ENCODE data around the gene CDH24. TPM values are rescaled to one million over a fixed set of nuclear protein-coding genes. Genes with fewer than 3 reads are reported as not detected.

Gene CDH24
- total and polyA plus RNA-seq, 12 donors = 0.57 to 9.1 (median 1.6) TPM

- no peak for ATAC-seq
- Histone ChIP-seq H3K27me3 (no peaks in the 10 kb centered on the region), H3K4me3 (no peak overlapping the region), H3K9me3 (no peaks in the 10 kb centered on the region), H3K4me1 (peaks cover 0 to 27% (median 7%) of the 10 kb centered on the region in 9 donors), H3K36me3 (peaks cover 0 to 65% (median 9%) of the 10 kb centered on the region in 9 donors), H3K27ac (no peak overlapping the region)
- 73% methylated on average over 7 of the region's 7 CpGs for WGBS, 2 donors
- intact Hi-C loops (cut with DNase I) = no loop called here
- TF ChIP-seq CTCF (IDR thresholded peaks at IDR 0.05) = no peak
- no peak for DNase-seq
Observed at GRCh38 chr14:23024612-23025075, 32.7 kb downstream of the CDH24 start.

GRCh38 chr14:23023795-23024152 is 33.5 kb downstream of the CDH24 start:
- DNase-seq = no peak
- peak in 1 of 8 donors; percentile 17 for ATAC-seq
- Histone ChIP-seq H3K27me3 (no peaks in the 10 kb centered on the region), H3K4me3 (no peak overlapping the region), H3K4me1 (peaks cover 0 to 19% (median 5%) of the 10 kb centered on the region in 9 donors), H3K27ac (no peak overlapping the region), H3K36me3 (peaks cover 0 to 57% (median 4%) of the 10 kb centered on the region in 9 donors), H3K9me3 (no peaks in the 10 kb centered on the region)
- 96 to 98% methylated on average over 2 of the region's 2 CpGs for WGBS, 2 donors
- intact Hi-C loops (cut with DNase I) = no loop called here
- no peak for TF ChIP-seq CTCF (IDR thresholded peaks at IDR 0.05)

GRCh38 chr14:23023022-23023794 is 34.1 kb downstream of the CDH24 start:
- 80% methylated on average over 8 of the region's 8 CpGs for WGBS, 2 donors
- no peak for TF ChIP-seq CTCF (IDR thresholded peaks at IDR 0.05)
- DNase-seq = no peak
- H3K27ac ChIP-seq = no peak overlapping the region
- H3K36me3 ChIP-seq = peaks cover 0 to 51% (median 3%) of the 10 kb centered on the region in 9 donors
- H3K4me3 ChIP-seq = no peak overlapping the region
- H3K4me1 ChIP-seq = peaks cover 0 to 13% (median 0%) of the 10 kb centered on the region in 9 donors
- H3K27me3 ChIP-seq = no peaks in the 10 kb centered on the region
- intact Hi-C loops (cut with DNase I) = no loop called here
- ATAC-seq = no peak
- no peaks in the 10 kb centered on the region for H3K9me3 ChIP-seq

- intact Hi-C loops (cut with DNase I) = no loop called here
- no peak for DNase-seq
- no peak for ATAC-seq
- H3K27ac ChIP-seq = no peak overlapping the region
- WGBS, 2 donors = 59 to 73% methylated on average over 7 of the region's 7 CpGs
- no peak for TF ChIP-seq CTCF (IDR thresholded peaks at IDR 0.05)
- H3K36me3 ChIP-seq = peaks cover 0 to 39% (median 0%) of the 10 kb centered on the region in 9 donors
- H3K9me3 ChIP-seq = no peaks in the 10 kb centered on the region
- no peaks in the 10 kb centered on the region for H3K27me3 ChIP-seq
- no peak overlapping the region for H3K4me3 ChIP-seq
- H3K4me1 ChIP-seq = peaks cover 0 to 9% (median 0%) of the 10 kb centered on the region in 9 donors
Observed at GRCh38 chr14:23021889-23022442, 35.4 kb downstream of the CDH24 start.

All from heart right ventricle (tissue), 16 donors.